Fibroblast of villous mesenchyme (primary cell): ENCODE measurements around the gene RIPK4. TPM values are rescaled to one million over a fixed set of nuclear protein-coding genes. Genes with fewer than 3 reads are reported as not detected.

Experiments used
- DNase-seq: peaks from one replicate; pipeline ENCODE4 v3.0.0-alpha.2; 2010; ENCODE audit warnings: low read depth
- H3K4me3 ChIP-seq: 2 replicates; pipeline ENCODE4 v1.5.1; 2011; ENCODE audit warnings: low read depth, mild to moderate bottlenecking, low read length
- CTCF ChIP-seq: IDR thresholded peaks from 2 replicates; pipeline ENCODE4 v1.5.1; 2012; ENCODE audit warnings: low read depth, mild to moderate bottlenecking, low read length; ENCODE audit not compliant: insufficient read depth
- total RNA-seq: library from RNA; depleted of rRNA; stranded (reverse); fragments of >200 nt; gene quantifications from 2 replicates; pipeline ENCODE4 v1.2.3, GENCODE V29; 2012

RIPK4 gene
- total RNA-seq, 1 donor = not detected

- no peak for TF ChIP-seq CTCF
- no peak overlapping the region for H3K4me3 ChIP-seq
- no peak for DNase-seq
Observed at GRCh38 chr21:41765973-41766882, 624 bp downstream of the RIPK4 start.

- DNase-seq = no peak
- no peak for TF ChIP-seq CTCF
- H3K4me3 ChIP-seq = no peak overlapping the region
Observed at GRCh38 chr21:41765420-41765821, 1.4 kb downstream of the RIPK4 start.

GRCh38 chr21:41764558-41765419 is 2.1 kb downstream of the RIPK4 start:
- TF ChIP-seq CTCF = no peak
- H3K4me3 ChIP-seq = no peak overlapping the region
- DNase-seq = no peak

- TF ChIP-seq CTCF = no peak
- DNase-seq = no peak
- no peak overlapping the region for H3K4me3 ChIP-seq
Observed at GRCh38 chr21:41763996-41764395, 2.9 kb downstream of the RIPK4 start.

- H3K4me3 ChIP-seq = no peak overlapping the region
- TF ChIP-seq CTCF = no peak
- DNase-seq = no peak
Observed at GRCh38 chr21:41763398-41763931, 3.4 kb downstream of the RIPK4 start.

GRCh38 chr21:41762753-41763152 is 4.1 kb downstream of the RIPK4 start:
- no peak overlapping the region for H3K4me3 ChIP-seq
- no peak for TF ChIP-seq CTCF
- no peak for DNase-seq
